Endothelial cell of umbilical vein (primary cell): ENCODE data around the gene PRMT7.

Experiments
- CTCF ChIP-seq, 2 donors: IDR thresholded peaks; 1 replicate in 1 of 2; 2 replicates in 1 of 2; pipeline ENCODE4 v1.5.1; 2011; ENCODE audit warnings: low read length in 2 of 2, mild to moderate bottlenecking in 2 of 2, moderate library complexity in 2 of 2, control low read depth in 1 of 2, inconsistent platforms in 1 of 2, low read depth in 1 of 2; ENCODE audit not compliant: insufficient read depth in 1 of 2; ENCODE audit errors: extremely low read depth in 1 of 2
- JUN ChIP-seq: IDR thresholded peaks from 2 replicates; pipeline ENCODE4 v1.6.1; 2011; ENCODE audit warnings: borderline replicate concordance, low read depth; ENCODE audit not compliant: insufficient read length, insufficient read depth
- POLR2A ChIP-seq: IDR thresholded peaks from 2 replicates; pipeline ENCODE4 v1.6.1; 2012; ENCODE audit warnings: low read depth, mild to moderate bottlenecking, control low read depth, low read length
- POLR2AphosphoS5 ChIP-seq: IDR thresholded peaks from 2 replicates; pipeline ENCODE4 v1.6.1; 2012; ENCODE audit warnings: low read depth, mild to moderate bottlenecking, control low read depth, low read length, moderate library complexity; ENCODE audit not compliant: insufficient read depth
- TF ChIP-seq, protein P1 (sequence below): IDR thresholded peaks from 2 replicates; pipeline ENCODE4 v1.6.1; 2011; ENCODE audit not compliant: insufficient read depth, insufficient read length

DNA sequence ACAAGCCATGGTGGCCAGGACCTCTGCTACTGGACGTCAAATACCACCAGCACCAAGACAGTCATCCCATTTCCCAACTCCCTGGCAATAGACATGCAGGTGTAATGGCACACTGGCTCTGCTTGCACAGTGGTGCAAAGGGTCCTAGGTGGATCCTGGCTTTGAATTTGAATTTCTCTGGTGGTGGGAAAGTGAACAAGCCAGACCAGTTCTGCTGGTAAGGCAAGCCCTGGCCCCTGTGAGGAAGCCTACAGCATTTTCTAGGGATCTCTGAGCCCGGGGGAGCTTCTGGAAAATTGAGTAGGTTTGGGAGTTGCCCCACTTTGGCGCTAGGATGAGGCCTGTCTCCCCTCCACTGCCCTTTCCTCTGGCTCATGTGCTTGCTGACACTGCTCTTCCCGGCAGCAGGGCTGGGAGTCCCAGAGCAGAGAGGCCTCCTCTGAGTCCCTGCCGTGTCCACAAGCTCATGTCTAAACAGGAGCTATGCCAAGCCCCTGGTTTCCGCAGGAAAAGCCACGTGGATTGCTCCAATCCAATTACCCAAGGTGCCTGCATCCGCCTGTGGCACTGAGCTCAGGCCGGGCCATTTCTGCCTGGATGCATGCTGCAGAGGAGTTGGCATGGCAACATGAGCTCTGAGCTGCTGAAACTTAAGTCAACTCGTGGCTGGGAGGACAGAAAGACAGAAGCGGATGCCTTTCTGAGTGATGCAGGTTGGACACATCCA lies 67.0 kb downstream of the PRMT7 start:
- TF ChIP-seq POLR2A (no peak), POLR2AphosphoS5 (no peak), CTCF (IDR thresholded peaks at IDR 0.05; ENCODE audit: extremely low read depth in 1 of 2, insufficient read depth in 1 of 2, low read depth in 1 of 2, low read length in 2 of 2) (no peak), JUN (no peak)
- TF ChIP-seq, protein P1, sequence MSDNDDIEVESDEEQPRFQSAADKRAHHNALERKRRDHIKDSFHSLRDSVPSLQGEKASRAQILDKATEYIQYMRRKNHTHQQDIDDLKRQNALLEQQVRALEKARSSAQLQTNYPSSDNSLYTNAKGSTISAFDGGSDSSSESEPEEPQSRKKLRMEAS: no peak
